Measurements from ENCODE around the gene CDC14C. TPM values are rescaled to one million over a fixed set of nuclear protein-coding genes. Genes with fewer than 3 reads are reported as not detected.

CDC14C gene
- total RNA-seq, 4 donors from 2014 or later = not detected

GRCh38 chr7:48976850-48977249 lies 52.5 kb downstream of the CDC14C start:
- no peak for TF ChIP-seq CTCF (IDR thresholded peaks at IDR 0.05; ENCODE audit: low read depth)

Data from subcutaneous adipose tissue (tissue), 4 donors.